BJ (cell line): ENCODE measurements around the gene ZNF445. TPM values are rescaled to one million over a fixed set of nuclear protein-coding genes. Genes with fewer than 3 reads are reported as not detected.

Source experiments
- CTCF ChIA-PET: fragments of 350-600 bp; formaldehyde crosslinking; extraction: SDS; loops from one replicate; lab custom pipeline; 2021; ENCODE audit warnings: antibody characterized with exemption, inconsistent platforms; lab: Yijun Ruan, JAX
- POLR2A ChIA-PET: fragments of 300-600 bp; sonication (Branson Sonifier 250); formaldehyde crosslinking; extraction: SDS; loops from one replicate; lab custom pipeline; 2021; ENCODE audit warnings: antibody characterized with exemption; lab: Charles Lee
- DNase-seq: peaks from one replicate; pipeline ENCODE4 v3.0.0-alpha.2; 2011; ENCODE audit warnings: low read depth
- H3K27me3 ChIP-seq: 2 replicates; pipeline ENCODE4 v1.6.0; 2011; ENCODE audit warnings: low read length; ENCODE audit not compliant: control insufficient read depth, insufficient read depth
- H3K36me3 ChIP-seq: 2 replicates; pipeline ENCODE4 v1.5.1; 2011; ENCODE audit warnings: low read length; ENCODE audit not compliant: control insufficient read depth, insufficient read depth
- H3K4me3 ChIP-seq: 2 replicates; pipeline ENCODE4 v1.5.1; 2011; ENCODE audit warnings: low read depth, mild to moderate bottlenecking, control low read depth, low read length
- polyA plus RNA-seq: library from polyadenylated mRNA; depleted of rRNA; stranded (reverse); fragments of >200 nt; gene quantifications from 2 replicates; pipeline ENCODE4 v1.2.3, GENCODE V29; 2011
- TF ChIP-seq, protein P1 (sequence below): IDR thresholded peaks from 2 replicates; pipeline ENCODE4 v1.5.1; 2011; ENCODE audit warnings: low read depth, mild to moderate bottlenecking, control low read depth, inconsistent platforms, low read length, moderate library complexity; ENCODE audit not compliant: insufficient read depth

ZNF445 gene
- polyA plus RNA-seq, 1 experiment: 2.7 TPM

DNA sequence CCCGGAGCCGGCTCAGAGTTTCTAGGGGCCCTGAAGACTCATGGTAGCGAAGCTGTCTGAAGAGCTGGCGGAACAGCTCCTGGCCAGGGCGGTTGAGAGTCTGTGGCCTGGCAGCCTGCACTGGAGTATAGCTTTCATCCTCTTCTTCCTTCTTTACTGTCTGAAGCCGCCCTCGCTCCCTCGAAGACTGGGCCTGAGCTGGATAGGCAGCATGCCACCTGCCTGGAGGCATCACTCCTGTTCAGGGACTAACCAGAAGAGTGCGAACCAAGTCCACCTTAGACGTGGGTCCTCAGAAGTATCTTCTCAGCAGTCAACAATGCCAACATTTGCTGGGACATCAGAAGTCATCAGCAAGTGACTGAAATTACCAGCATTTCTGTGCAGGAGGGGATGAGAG, 22.2 kb downstream of the ZNF445 start:
- ChIA-PET POLR2A (no interaction called here), CTCF (no interaction called here)
- TF ChIP-seq, protein P1, sequence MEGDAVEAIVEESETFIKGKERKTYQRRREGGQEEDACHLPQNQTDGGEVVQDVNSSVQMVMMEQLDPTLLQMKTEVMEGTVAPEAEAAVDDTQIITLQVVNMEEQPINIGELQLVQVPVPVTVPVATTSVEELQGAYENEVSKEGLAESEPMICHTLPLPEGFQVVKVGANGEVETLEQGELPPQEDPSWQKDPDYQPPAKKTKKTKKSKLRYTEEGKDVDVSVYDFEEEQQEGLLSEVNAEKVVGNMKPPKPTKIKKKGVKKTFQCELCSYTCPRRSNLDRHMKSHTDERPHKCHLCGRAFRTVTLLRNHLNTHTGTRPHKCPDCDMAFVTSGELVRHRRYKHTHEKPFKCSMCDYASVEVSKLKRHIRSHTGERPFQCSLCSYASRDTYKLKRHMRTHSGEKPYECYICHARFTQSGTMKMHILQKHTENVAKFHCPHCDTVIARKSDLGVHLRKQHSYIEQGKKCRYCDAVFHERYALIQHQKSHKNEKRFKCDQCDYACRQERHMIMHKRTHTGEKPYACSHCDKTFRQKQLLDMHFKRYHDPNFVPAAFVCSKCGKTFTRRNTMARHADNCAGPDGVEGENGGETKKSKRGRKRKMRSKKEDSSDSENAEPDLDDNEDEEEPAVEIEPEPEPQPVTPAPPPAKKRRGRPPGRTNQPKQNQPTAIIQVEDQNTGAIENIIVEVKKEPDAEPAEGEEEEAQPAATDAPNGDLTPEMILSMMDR: no peak
- DNase-seq: no peak
- H3K4me3 ChIP-seq: no peak overlapping the region
- no peaks in the 10 kb centered on the region for H3K27me3 ChIP-seq
- H3K36me3 ChIP-seq: peaks cover 20% of the 10 kb centered on the region

DNA sequence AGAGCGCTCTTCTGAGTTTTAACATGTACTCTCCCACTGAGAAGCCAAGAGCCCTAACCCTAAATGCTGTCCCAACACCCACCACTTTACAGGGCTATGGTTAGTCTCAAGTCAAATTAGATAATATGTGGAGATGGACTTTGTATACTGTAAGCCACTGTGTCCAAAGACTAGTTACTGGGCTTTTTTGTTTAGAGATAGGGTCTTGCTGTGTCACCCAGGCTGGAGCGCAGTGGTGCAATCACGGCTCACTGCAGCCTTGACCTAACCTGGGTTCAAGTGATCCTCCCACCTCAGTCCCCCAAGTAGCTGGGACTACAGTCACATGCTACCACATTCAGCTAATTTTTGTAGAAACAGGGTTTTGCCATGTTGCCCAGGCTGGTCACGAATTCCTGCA, 23.2 kb downstream of the ZNF445 start:
- TF ChIP-seq, protein P1: no peak
- no peaks in the 10 kb centered on the region for H3K27me3 ChIP-seq
- DNase-seq: no peak
- ChIA-PET POLR2A (no interaction called here), CTCF (no interaction called here)
- peaks cover 25% of the 10 kb centered on the region for H3K36me3 ChIP-seq
- no peak overlapping the region for H3K4me3 ChIP-seq

DNA sequence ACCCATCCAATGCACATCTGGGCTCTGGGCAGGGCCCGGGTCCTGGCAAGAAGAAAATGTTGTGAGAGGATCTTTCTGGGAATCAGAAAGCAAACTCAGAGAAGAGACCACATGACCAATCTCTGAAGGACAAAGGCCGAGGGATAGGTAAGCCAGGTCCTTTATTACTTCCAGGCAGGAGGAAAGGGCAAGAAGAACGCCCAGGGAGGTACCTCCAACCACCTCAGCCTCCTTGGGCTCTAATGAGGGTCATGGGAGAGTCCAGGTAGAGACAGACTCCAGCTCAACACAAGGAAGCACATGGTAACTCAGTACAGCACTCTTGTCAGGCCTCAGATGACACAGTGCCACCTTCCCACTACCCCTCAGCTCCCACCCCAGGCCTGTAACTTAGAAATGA, 26.0 kb downstream of the ZNF445 start:
- TF ChIP-seq, protein P1: no peak
- Histone ChIP-seq H3K36me3 (peaks cover 35% of the 10 kb centered on the region), H3K4me3 (no peak overlapping the region), H3K27me3 (no peaks in the 10 kb centered on the region)
- CTCF ChIA-PET: no interaction called here
- POLR2A ChIA-PET: no interaction called here
- DNase-seq: no peak

DNA sequence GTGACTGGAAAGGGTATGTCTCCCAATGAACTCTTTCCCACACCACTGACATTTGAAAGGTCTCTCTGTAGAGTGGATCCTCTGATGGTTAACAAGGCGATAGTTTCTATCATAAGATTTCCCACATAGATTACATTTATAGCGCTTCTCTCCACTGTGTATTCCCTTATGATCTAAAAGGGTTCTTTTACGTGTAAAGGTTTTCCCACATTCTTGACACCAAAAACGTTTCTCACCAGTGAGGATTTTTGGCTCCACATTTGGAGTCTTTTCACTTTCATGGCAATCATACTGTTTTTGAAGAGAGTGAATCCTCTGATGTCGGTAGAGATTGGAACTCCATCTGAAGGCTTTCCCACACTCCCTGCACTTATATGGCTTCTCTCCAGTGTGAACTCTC, 30.5 kb downstream of the ZNF445 start:
- TF ChIP-seq, protein P1: no peak
- Histone ChIP-seq H3K4me3 (no peak overlapping the region), H3K36me3 (peaks cover 28% of the 10 kb centered on the region), H3K27me3 (no peaks in the 10 kb centered on the region)
- ChIA-PET POLR2A (no interaction called here), CTCF (interaction anchor here (0.7 kb wide), 1 partner anchor 10 kb away, joined by 4 read pairs; no protein-coding TSS in a partner anchor)
- DNase-seq: no peak

DNA sequence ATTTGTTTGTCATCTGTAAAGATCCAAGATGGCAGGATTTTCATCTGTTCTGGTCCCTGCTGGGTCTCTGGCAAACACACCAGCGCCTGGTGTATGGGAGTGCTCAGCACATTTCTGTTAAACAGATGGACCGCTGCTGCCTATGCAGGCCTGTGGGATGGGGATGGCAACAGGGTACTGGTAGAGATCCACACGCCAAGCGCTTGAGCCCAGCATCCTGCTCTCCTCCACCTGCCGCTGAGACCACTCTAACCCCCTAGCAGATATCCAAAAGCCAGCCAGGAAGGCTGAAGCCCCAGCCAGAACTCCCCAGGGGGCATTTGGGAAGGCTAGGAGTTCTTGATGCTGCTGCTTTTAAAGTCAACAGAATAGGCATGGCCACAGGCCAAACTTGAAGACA, 31.7 kb downstream of the ZNF445 start:
- ChIA-PET POLR2A (no interaction called here), CTCF (no interaction called here)
- no peak for DNase-seq
- Histone ChIP-seq H3K4me3 (no peak overlapping the region), H3K36me3 (peaks cover 22% of the 10 kb centered on the region), H3K27me3 (no peaks in the 10 kb centered on the region)
- TF ChIP-seq, protein P1: no peak
